Heart left ventricle (tissue), 16 donors: ENCODE data around the gene INF2. TPM values are rescaled to one million over a fixed set of nuclear protein-coding genes. Genes with fewer than 3 reads are reported as not detected.

ENCODE experiments used
- ATAC-seq, 4 donors: fragments of 200-7000 bp; cut with Tn5 transposase; one replicate each; pipeline ENCODE4 v1.9.1; 2020 to 2022; ENCODE audit warnings: moderate library complexity in 4 of 4, mild to moderate bottlenecking in 3 of 4, moderate number of reproducible peaks in 1 of 4
- DNase-seq, 5 donors: peaks; one replicate each; pipeline ENCODE4 v3.0.0-alpha.2; 2020
- H3K27ac ChIP-seq, 12 donors: fragments of 200-600 bp; sonication (generic) in 4 of 12; one replicate each; pipeline versions ENCODE4 v1.5.0 to v1.8.0; 2016 to 2022; ENCODE audit warnings: mild to moderate bottlenecking in 2 of 12
- H3K27me3 ChIP-seq, 9 donors: fragments of 200-600 bp; sonication (generic) in 2 of 9; one replicate each; pipeline versions ENCODE4 v1.5.1 to v1.8.0; 2016 to 2022; ENCODE audit warnings: mild to moderate bottlenecking in 3 of 9
- H3K36me3 ChIP-seq, 9 donors: fragments of 200-600 bp; sonication (generic) in 2 of 9; one replicate each; pipeline versions ENCODE4 v1.5.0 to v1.8.0; 2018 to 2022; ENCODE audit warnings: mild to moderate bottlenecking in 2 of 9
- H3K4me1 ChIP-seq, 12 donors: fragments of 200-600 bp; sonication (generic) in 4 of 12; one replicate each; pipeline versions ENCODE4 v1.5.0 to v1.8.0; 2016 to 2022; ENCODE audit warnings: mild to moderate bottlenecking in 3 of 12
- H3K4me3 ChIP-seq, 12 donors: fragments of 200-600 bp; sonication (generic) in 4 of 12; one replicate each; pipeline versions ENCODE4 v1.5.0 to v1.8.0; 2017 to 2022; ENCODE audit warnings: mild to moderate bottlenecking in 9 of 12, moderate library complexity in 4 of 12
- H3K9me3 ChIP-seq, 12 donors: fragments of 200-600 bp; sonication (generic) in 4 of 12; one replicate each; pipeline versions ENCODE4 v1.5.0 to v1.8.0; 2016 to 2022; ENCODE audit warnings: mild to moderate bottlenecking in 1 of 12
- POLR2A ChIP-seq, 2 donors: fragments of 450-650 bp; IDR thresholded peaks; one replicate each; pipeline ENCODE4 v1.6.1; 2017; ENCODE audit warnings: antibody characterized with exemption in 2 of 2, mild to moderate bottlenecking in 2 of 2, moderate library complexity in 2 of 2
- WGBS, 4 donors: extraction: QIAGEN DNeasy Blood & Tissue Kit in 2 of 4; methylation state at CpG; one replicate each; pipeline versions ENCODE4 v1.1.5 to v1.1.7; 2013 to 2018; 5-methylcytosine and 5-hydroxymethylcytosine counted together
- intact Hi-C, 10 donors: fragments of 100-400 bp; cut with DNase I; formaldehyde crosslinking; loops; one replicate each; pipeline versions ENCODE4 v1.11.1 to v1.14.2; 2022
- polyA plus RNA-seq, 2 donors: library from polyadenylated mRNA; stranded (reverse); fragments of 200-250 nt; gene quantifications; one replicate each; pipeline ENCODE4 v1.2.3, GENCODE V29; 2013
- total RNA-seq, 9 donors: library from RNA; depleted of rRNA in 2 of 9; stranded (reverse); fragments of >200 nt in 2 of 9; fragmentation: NEBNext Ultra II Directional in 3 of 9; extraction: Animal tissue kit (Norgen Biotek cat#: 25700) in 3 of 9; gene quantifications; one replicate each; pipeline versions ENCODE4 v1.1.0 to v1.2.4, GENCODE V29; 2016 to 2023
- TF ChIP-seq, protein P1 (sequence below), 12 donors: fragments of 200-600 bp; sonication (generic) in 4 of 12; IDR thresholded peaks; one replicate each; pipeline versions ENCODE4 v1.5.0 to v1.8.0; 2018 to 2022; ENCODE audit warnings: antibody characterized with exemption in 12 of 12, mild to moderate bottlenecking in 5 of 12
- donor health status: ischemic (EF 13 %, LVEDD 7.1; RV severe dilation, severe dysfunction).
- donor health status: healthy with polysubstance abuse.
- donor health status: DM: no; HTN: yes; CAD: no.
- donor health status: DM: no; HTN: no; CAD: no.
- donor health status: ischemic (EF 25% LVEDD 6.9; RV normal size, moderate dysfunction).
- donor health status: ischemic (EF 25% LVEDD 5.7; RV mildly dilated, moderate dysfunction).
- donor health status: healthy.
- donor health status: DM: yes; HTN: yes; CAD: no.
- donor health status: ischemic (EF 35%, LVEDD 5.7; RV mildly dilated, moderate dysfunction).
- donor health status: nonischemic (EF 11% LVEDD 7.7; RV severe dilation, severe dysfunction).
- donor health status: DM: yes; HTN: yes; CAD: no.
- donor health status: PGD.
- donor health status: ischemic (EF 29% LVEDD 5.4; RV normal size, mild dysfunction).
- donor health status: nonischemic (EF 23%, LVEDD 6.1; RV moderate dilation, normal function).

Gene INF2
- total and polyA plus RNA-seq, 11 donors = 26.0 to 58.9 (median 28.8) TPM

GRCh38 chr14:104693482-104694431 is 4.3 kb downstream of the INF2 start:
- no peak for ATAC-seq
- TF ChIP-seq POLR2A (IDR thresholded peaks at IDR 0.05) = no peak
- TF ChIP-seq, protein P1, sequence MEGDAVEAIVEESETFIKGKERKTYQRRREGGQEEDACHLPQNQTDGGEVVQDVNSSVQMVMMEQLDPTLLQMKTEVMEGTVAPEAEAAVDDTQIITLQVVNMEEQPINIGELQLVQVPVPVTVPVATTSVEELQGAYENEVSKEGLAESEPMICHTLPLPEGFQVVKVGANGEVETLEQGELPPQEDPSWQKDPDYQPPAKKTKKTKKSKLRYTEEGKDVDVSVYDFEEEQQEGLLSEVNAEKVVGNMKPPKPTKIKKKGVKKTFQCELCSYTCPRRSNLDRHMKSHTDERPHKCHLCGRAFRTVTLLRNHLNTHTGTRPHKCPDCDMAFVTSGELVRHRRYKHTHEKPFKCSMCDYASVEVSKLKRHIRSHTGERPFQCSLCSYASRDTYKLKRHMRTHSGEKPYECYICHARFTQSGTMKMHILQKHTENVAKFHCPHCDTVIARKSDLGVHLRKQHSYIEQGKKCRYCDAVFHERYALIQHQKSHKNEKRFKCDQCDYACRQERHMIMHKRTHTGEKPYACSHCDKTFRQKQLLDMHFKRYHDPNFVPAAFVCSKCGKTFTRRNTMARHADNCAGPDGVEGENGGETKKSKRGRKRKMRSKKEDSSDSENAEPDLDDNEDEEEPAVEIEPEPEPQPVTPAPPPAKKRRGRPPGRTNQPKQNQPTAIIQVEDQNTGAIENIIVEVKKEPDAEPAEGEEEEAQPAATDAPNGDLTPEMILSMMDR (IDR thresholded peaks at IDR 0.05) = no peak
- Histone ChIP-seq H3K9me3 (no peaks in the 10 kb centered on the region), H3K4me3 (no peak overlapping the region), H3K36me3 (peaks cover 0 to 15% (median 7%) of the 10 kb centered on the region in 9 donors), H3K27ac (peak overlapping the region in 10 of 12 donors; percentile 70 to 89 (median 82)), H3K4me1 (peaks cover 23 to 96% (median 86%) of the 10 kb centered on the region in 12 donors), H3K27me3 (no peaks in the 10 kb centered on the region)
- WGBS, 4 donors = 77 to 88% (median 81%) methylated on average over 14 to 26 of the region's 26 CpGs
- DNase-seq = peak in 2 of 5 donors; percentile 31 to 64
- intact Hi-C loops = loop anchor here in 2 of 10 donors (2.0 to 5.0 kb wide), 2 partner anchors 39 to 41 kb away; no protein-coding TSS in a partner anchor

DNA sequence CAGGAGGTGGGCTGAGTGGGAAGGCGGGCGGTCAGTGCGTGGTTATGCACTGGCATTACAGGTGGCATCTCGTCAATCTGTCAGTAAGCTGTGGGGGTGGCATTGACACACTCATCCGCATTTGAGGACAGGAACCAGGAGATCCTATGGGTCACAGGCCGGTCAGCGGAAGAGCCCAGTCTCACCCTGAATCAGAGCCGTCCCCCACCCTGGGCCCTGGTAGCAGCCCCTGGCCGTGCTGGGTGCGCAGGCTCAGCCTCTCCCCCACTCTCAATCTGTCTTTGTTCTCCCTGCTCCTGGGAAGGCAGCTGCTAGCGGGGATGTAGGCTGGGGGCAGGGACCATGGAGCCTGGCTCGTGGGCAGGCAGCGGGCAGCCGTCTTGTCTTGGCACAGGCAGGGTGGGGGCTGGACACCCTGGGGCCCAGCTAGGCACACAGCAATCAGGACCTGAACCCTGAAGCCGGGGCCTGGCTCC is 5.1 kb downstream of the INF2 start:
- TF ChIP-seq POLR2A (IDR thresholded peaks at IDR 0.05) = no peak
- TF ChIP-seq, protein P1 (IDR thresholded peaks at IDR 0.05) = no peak
- Histone ChIP-seq H3K27me3 (no peaks in the 10 kb centered on the region), H3K9me3 (no peaks in the 10 kb centered on the region), H3K4me1 (peaks cover 27 to 97% (median 89%) of the 10 kb centered on the region in 12 donors), H3K27ac (peak overlapping the region; percentile 11 to 89 (median 79)), H3K36me3 (peaks cover 0 to 15% (median 7%) of the 10 kb centered on the region in 9 donors), H3K4me3 (peak overlapping the region in 3 of 12 donors; percentile 5 to 24 (median 8))
- WGBS, 4 donors = 64 to 77% (median 71%) methylated on average over 8 to 15 of the region's 15 CpGs
- peak in 1 of 5 donors; percentile 63 for DNase-seq
- peak in 1 of 4 donors; percentile 8 for ATAC-seq
- intact Hi-C loops = loop anchor here in 2 of 10 donors (2.0 to 5.0 kb wide), 2 partner anchors 40 to 42 kb away; no protein-coding TSS in a partner anchor

GRCh38 chr14:104694991-104695659 is 5.7 kb downstream of the INF2 start:
- Histone ChIP-seq H3K27me3 (no peaks in the 10 kb centered on the region), H3K4me1 (peaks cover 27 to 100% (median 93%) of the 10 kb centered on the region in 12 donors), H3K36me3 (peaks cover 0 to 15% (median 7%) of the 10 kb centered on the region in 9 donors), H3K4me3 (peak overlapping the region in 6 of 12 donors; percentile 1 to 24 (median 6)), H3K27ac (peak overlapping the region; percentile 11 to 89 (median 79)), H3K9me3 (no peaks in the 10 kb centered on the region)
- 42 to 57% (median 45%) methylated on average over 10 to 19 of the region's 19 CpGs for WGBS, 4 donors
- DNase-seq (peak in 4 of 5 donors; percentile 71 to 74 (median 71)), ATAC-seq (peak in 3 of 4 donors; percentile 9 to 41 (median 17))
- TF ChIP-seq, protein P1 (IDR thresholded peaks at IDR 0.05) = no peak
- TF ChIP-seq POLR2A (IDR thresholded peaks at IDR 0.05) = no peak
- intact Hi-C loops = loop anchor here in 2 of 10 donors (2.0 to 5.0 kb wide), 2 partner anchors 40 to 43 kb away; no protein-coding TSS in a partner anchor
